Natural killer cell treated with Interleukin-12 subunit alpha and Interleukin-12 subunit beta and Interleukin-15 and Interleukin-18, amount 100 ng/mL, for 72 hours (primary cell): ENCODE results near the gene ATP1A3. TPM values are rescaled to one million over a fixed set of nuclear protein-coding genes. Genes with fewer than 3 reads are reported as not detected.
"Not testable (repeated sequence)": the region's sequence is repeated elsewhere in the genome, so short reads cannot be mapped to it uniquely, and the experiment has no call there.

Experiments
- ATAC-seq, 2 donors: fragments of 150-1000 bp; cut with Tn5 transposase in 1 of 2; sonication (Bioruptor Pico), chemical (Tn5 transposase) in 1 of 2; 2 replicates each; pipeline ENCODE4 v1.10.0; 2021
- DNase-seq: peaks from one replicate; pipeline ENCODE4 v3.0.0; 2022; ENCODE audit warnings: low spot score
- H3K27ac Mint-ChIP-seq, 2 donors: 1 replicate in 1 of 2; 2 replicates in 1 of 2; pipeline ENCODE4 v1.8.0; 2022; ENCODE audit warnings: mixed read lengths in 2 of 2, mild to moderate bottlenecking in 1 of 2, moderate library complexity in 1 of 2
- H3K27me3 Mint-ChIP-seq, 2 donors: 1 replicate in 1 of 2; 2 replicates in 1 of 2; pipeline ENCODE4 v1.8.0; 2022; ENCODE audit warnings: mixed read lengths in 2 of 2
- H3K36me3 Mint-ChIP-seq: one replicate; pipeline ENCODE4 v1.8.0; 2022; ENCODE audit warnings: mixed read lengths
- H3K4me1 Mint-ChIP-seq, 2 donors: 1 replicate in 1 of 2; 2 replicates in 1 of 2; pipeline ENCODE4 v1.8.0; 2022; ENCODE audit warnings: low read depth in 2 of 2, mixed read lengths in 2 of 2, mild to moderate bottlenecking in 1 of 2
- H3K4me3 Mint-ChIP-seq: one replicate; pipeline ENCODE4 v1.8.0; 2022; ENCODE audit warnings: mixed read lengths
- H3K9me3 Mint-ChIP-seq: 2 replicates; pipeline ENCODE4 v1.8.0; 2022; ENCODE audit warnings: mixed read lengths
- total RNA-seq, 2 donors: library from RNA; stranded (reverse); gene quantifications; one replicate each; pipeline ENCODE4 v1.2.3, GENCODE V29; 2022

Gene ATP1A3
- total RNA-seq, result 1 to 10 TPM; 2.0 to 4.2 TPM

- peaks cover 26 to 36% of the 10 kb centered on the region in 2 donors for H3K27me3 Mint-ChIP-seq
- ATAC-seq (peak; percentile 86 to 94), DNase-seq (peak; percentile 84)
- peaks cover 4% of the 10 kb centered on the region for H3K9me3 Mint-ChIP-seq
- H3K27ac Mint-ChIP-seq, result peak within 1 kb of the TSS in 1 of 2 donors; percentile 14
- peaks cover 31 to 34% of the 10 kb centered on the region in 2 donors for H3K4me1 Mint-ChIP-seq
- peak within 1 kb of the TSS; percentile 82 for H3K4me3 Mint-ChIP-seq
- peaks cover 5% of the 10 kb centered on the region for H3K36me3 Mint-ChIP-seq
Measured at GRCh38 chr19:41993612-41994483, at the start of gene ATP1A3. TSS of gene ATP1A3 (minus strand) at chr19:41994230. CDS start at chr19:41994076, 154 bp downstream.

GRCh38 chr19:42042455-42043170 lies 48.6 kb upstream of the ATP1A3 start:
- Mint-ChIP-seq H3K4me1 (no peaks in the 10 kb centered on the region), H3K27ac (no peak overlapping the region), H3K36me3 (no peaks in the 10 kb centered on the region), H3K9me3 (no peaks in the 10 kb centered on the region), H3K4me3 (no peak overlapping the region), H3K27me3 (peaks cover 4 to 10% of the 10 kb centered on the region in 2 donors)
- DNase-seq, result no peak
- no peak for ATAC-seq

- not testable (repeated sequence) for H3K27me3 Mint-ChIP-seq, H3K27ac Mint-ChIP-seq, H3K4me1 Mint-ChIP-seq, ATAC-seq, H3K4me3 Mint-ChIP-seq, DNase-seq, H3K36me3 Mint-ChIP-seq, H3K9me3 Mint-ChIP-seq
Measured at GRCh38 chr19:42040491-42040890, 46.5 kb upstream of the ATP1A3 start.

GRCh38 chr19:42040031-42040430 lies 46.0 kb upstream of the ATP1A3 start:
- Mint-ChIP-seq H3K4me3 (no peak overlapping the region), H3K27me3 (peaks cover 2 to 5% of the 10 kb centered on the region in 2 donors), H3K9me3 (no peaks in the 10 kb centered on the region), H3K4me1 (no peaks in the 10 kb centered on the region), H3K27ac (no peak overlapping the region), H3K36me3 (no peaks in the 10 kb centered on the region)
- DNase-seq (no peak), ATAC-seq (no peak)

- H3K27me3 Mint-ChIP-seq, result peaks cover 0 to 5% of the 10 kb centered on the region in 2 donors
- H3K4me1 Mint-ChIP-seq, result peaks cover 0 to 3% of the 10 kb centered on the region in 2 donors
- no peaks in the 10 kb centered on the region for H3K36me3 Mint-ChIP-seq
- H3K9me3 Mint-ChIP-seq, result no peaks in the 10 kb centered on the region
- no peak overlapping the region for H3K4me3 Mint-ChIP-seq
- DNase-seq (no peak), ATAC-seq (no peak)
- no peak overlapping the region for H3K27ac Mint-ChIP-seq
Measured at GRCh38 chr19:42038666-42039065, 44.6 kb upstream of the ATP1A3 start.

- H3K36me3 Mint-ChIP-seq, result no peaks in the 10 kb centered on the region
- peaks cover 0 to 3% of the 10 kb centered on the region in 2 donors for H3K4me1 Mint-ChIP-seq
- H3K27me3 Mint-ChIP-seq, result peaks cover 2 to 5% of the 10 kb centered on the region in 2 donors
- H3K4me3 Mint-ChIP-seq, result no peak overlapping the region
- no peak overlapping the region for H3K27ac Mint-ChIP-seq
- no peaks in the 10 kb centered on the region for H3K9me3 Mint-ChIP-seq
- DNase-seq (no peak), ATAC-seq (no peak)
Measured at GRCh38 chr19:42037649-42038048, 43.6 kb upstream of the ATP1A3 start.

GRCh38 chr19:42034640-42035391 lies 40.8 kb upstream of the ATP1A3 start:
- not testable (repeated sequence) for H3K27ac Mint-ChIP-seq, H3K27me3 Mint-ChIP-seq, H3K36me3 Mint-ChIP-seq, H3K4me1 Mint-ChIP-seq, H3K9me3 Mint-ChIP-seq
- DNase-seq (peak; percentile 74), ATAC-seq (peak; percentile 85)
- peak overlapping the region; percentile 32 for H3K4me3 Mint-ChIP-seq

GRCh38 chr19:42033413-42033812 lies 39.4 kb upstream of the ATP1A3 start:
- no peaks in the 10 kb centered on the region for H3K9me3 Mint-ChIP-seq
- no peak for ATAC-seq
- no peaks in the 10 kb centered on the region for H3K36me3 Mint-ChIP-seq
- H3K27me3 Mint-ChIP-seq, result peaks cover 4 to 5% of the 10 kb centered on the region in 2 donors
- H3K4me1 Mint-ChIP-seq, result peaks cover 0 to 3% of the 10 kb centered on the region in 2 donors
- no peak overlapping the region for H3K4me3 Mint-ChIP-seq
- no peak for DNase-seq
- no peak overlapping the region for H3K27ac Mint-ChIP-seq

- peaks cover 4 to 5% of the 10 kb centered on the region in 2 donors for H3K27me3 Mint-ChIP-seq
- H3K27ac Mint-ChIP-seq, result no peak overlapping the region
- H3K4me3 Mint-ChIP-seq, result no peak overlapping the region
- no peak for ATAC-seq
- H3K9me3 Mint-ChIP-seq, result no peaks in the 10 kb centered on the region
- peaks cover 0 to 3% of the 10 kb centered on the region in 2 donors for H3K4me1 Mint-ChIP-seq
- no peaks in the 10 kb centered on the region for H3K36me3 Mint-ChIP-seq
- DNase-seq, result no peak
Measured at GRCh38 chr19:42032431-42032830, 38.4 kb upstream of the ATP1A3 start.

- H3K9me3 Mint-ChIP-seq, result no peaks in the 10 kb centered on the region
- H3K4me3 Mint-ChIP-seq, result no peak overlapping the region
- no peak for ATAC-seq
- no peaks in the 10 kb centered on the region for H3K36me3 Mint-ChIP-seq
- DNase-seq, result no peak
- H3K27ac Mint-ChIP-seq, result no peak overlapping the region
- peaks cover 0 to 3% of the 10 kb centered on the region in 2 donors for H3K4me1 Mint-ChIP-seq
- peaks cover 7 to 14% of the 10 kb centered on the region in 2 donors for H3K27me3 Mint-ChIP-seq
Measured at GRCh38 chr19:42030645-42031440, 36.8 kb upstream of the ATP1A3 start.

GRCh38 chr19:42028304-42029216 lies 34.5 kb upstream of the ATP1A3 start:
- DNase-seq (no peak), ATAC-seq (no peak)
- no peaks in the 10 kb centered on the region for H3K9me3 Mint-ChIP-seq
- H3K27me3 Mint-ChIP-seq, result peaks cover 9 to 10% of the 10 kb centered on the region in 2 donors
- no peaks in the 10 kb centered on the region for H3K36me3 Mint-ChIP-seq
- no peak overlapping the region for H3K27ac Mint-ChIP-seq
- no peak overlapping the region for H3K4me3 Mint-ChIP-seq
- no peaks in the 10 kb centered on the region for H3K4me1 Mint-ChIP-seq

- ATAC-seq, result no peak
- no peaks in the 10 kb centered on the region for H3K4me1 Mint-ChIP-seq
- H3K36me3 Mint-ChIP-seq, result no peaks in the 10 kb centered on the region
- H3K27me3 Mint-ChIP-seq, result peaks cover 6 to 17% of the 10 kb centered on the region in 2 donors
- no peak overlapping the region for H3K27ac Mint-ChIP-seq
- H3K9me3 Mint-ChIP-seq, result no peaks in the 10 kb centered on the region
- DNase-seq, result no peak
- no peak overlapping the region for H3K4me3 Mint-ChIP-seq
Measured at GRCh38 chr19:42024622-42025111, 30.6 kb upstream of the ATP1A3 start.
